GM18858 (cell line): ENCODE results near the gene RSPO4.

ENCODE experiments used
- ATAC-seq: cut with Tn5 transposase; IDR thresholded peaks from one replicate; pipeline ENCODE4 v1.9.1; 2021; ENCODE audit not compliant: unreplicated experiment

RSPO4 gene

DNA sequence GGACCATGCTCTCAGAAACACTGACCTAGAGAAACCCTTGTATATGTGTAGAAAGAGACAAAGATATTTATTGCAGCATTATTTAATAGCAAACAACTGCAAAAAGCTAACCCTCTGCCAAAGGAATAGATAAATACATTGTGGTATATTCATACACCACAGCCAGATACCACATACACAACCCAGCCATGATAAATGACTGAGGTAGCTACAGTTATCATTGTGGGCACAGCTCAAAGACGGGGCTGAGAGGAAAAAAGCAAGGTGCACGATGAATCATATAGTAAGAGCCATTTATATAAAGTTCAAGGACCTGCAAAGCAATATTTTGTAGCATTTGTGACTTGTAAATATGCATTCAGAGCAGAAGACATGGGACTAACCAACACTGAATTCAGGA is 30.8 kb downstream of the RSPO4 start:
- no peak for ATAC-seq

- no peak for ATAC-seq
Observed at GRCh38 chr20:969868-970267, 32.2 kb downstream of the RSPO4 start.

- ATAC-seq: no peak
Observed at GRCh38 chr20:967796-968742, 34.0 kb downstream of the RSPO4 start.

GRCh38 chr20:965956-966355 is 36.2 kb downstream of the RSPO4 start:
- no peak for ATAC-seq

DNA sequence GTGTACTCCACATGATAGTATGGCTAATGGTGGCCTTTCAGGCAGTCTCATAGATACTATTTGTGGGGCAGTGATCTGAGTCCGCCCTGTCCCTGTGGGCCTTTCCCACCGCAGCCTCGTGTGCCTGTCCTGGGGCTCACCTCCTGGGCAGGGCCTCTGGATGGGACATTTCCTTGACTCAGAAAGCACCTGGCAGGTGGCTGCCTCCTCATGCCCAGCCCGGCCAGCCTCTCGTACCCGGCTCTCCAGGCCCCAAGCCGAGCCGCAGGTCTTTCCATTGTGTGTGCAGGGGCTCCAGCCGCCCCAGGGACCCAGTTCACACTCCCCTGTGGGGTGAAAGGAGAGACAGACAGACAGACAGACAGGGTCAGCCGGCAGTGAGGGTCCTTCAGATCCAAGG is 38.3 kb downstream of the RSPO4 start:
- no peak for ATAC-seq

- ATAC-seq: no peak
Observed at GRCh38 chr20:962683-963082, 39.4 kb downstream of the RSPO4 start.

DNA sequence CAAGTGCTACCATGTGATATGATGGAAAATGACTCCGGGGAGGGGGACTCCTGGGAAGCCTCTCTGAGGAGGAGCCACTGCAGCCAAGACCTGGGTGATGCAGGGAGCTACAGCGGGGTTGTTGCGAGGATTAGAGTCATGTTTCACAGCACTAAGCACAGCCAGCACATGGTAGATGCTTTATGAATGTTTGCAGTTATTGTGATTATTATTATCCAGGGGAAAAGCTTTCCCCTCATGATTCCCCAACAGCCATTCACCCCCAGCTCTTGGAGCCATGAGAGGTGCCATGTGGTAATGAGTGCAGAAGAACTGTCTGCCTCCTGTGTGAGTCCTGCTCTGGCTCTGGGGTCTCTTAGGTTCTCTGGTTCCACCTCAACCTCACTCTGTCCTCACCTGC is 39.9 kb downstream of the RSPO4 start:
- ATAC-seq: no peak

DNA sequence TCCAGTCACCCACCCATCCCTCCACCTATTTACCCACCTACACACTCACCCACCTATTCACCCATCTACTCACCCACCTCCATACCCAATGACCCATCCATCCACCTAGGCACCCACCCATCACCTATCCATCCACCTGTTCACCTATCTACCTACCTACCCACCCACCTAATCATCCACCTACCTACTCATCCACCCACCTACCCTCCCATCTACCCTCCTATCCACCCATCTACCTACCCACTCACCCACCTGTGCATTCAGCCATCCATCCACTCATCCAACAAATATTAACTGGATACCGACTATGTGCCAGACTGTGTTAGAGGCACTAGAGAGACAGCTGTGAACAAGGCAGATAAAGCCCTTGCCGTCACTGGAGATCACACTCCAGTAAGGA is 40.3 kb downstream of the RSPO4 start:
- ATAC-seq: no peak

DNA sequence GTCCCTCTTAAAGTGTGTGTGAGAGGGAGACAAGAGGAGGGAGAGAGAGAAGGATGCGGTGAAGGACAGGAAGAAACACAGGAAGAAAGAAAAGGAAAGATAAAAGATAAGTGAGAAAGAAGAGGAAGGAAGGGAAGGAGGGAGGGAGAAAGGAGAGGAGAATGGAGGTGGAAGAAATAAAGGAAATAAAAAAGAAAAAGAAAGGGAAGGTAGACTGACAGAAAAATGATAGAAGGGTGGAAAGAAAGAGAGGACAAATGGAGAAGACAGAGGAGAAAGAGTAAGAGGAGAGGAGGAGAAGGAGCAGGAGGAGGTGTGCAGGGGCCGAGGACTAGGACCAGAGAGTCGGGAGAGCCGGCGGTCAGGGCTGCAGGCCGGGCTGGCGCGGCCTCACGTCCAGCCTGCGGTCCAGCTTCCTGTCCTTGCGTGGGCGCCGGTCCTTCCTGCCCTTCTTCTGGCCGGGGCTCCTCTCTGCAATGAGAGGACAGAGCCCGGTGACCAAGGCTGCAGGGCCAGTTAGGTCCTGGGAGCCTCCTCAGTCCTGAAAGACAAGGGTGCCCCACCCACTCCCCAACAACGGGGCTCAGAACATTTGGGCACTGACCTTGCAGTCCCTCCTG is 42.0 kb downstream of the RSPO4 start:
- ATAC-seq: no peak

GRCh38 chr20:958936-959815 is 42.9 kb downstream of the RSPO4 start:
- ATAC-seq: no peak

DNA sequence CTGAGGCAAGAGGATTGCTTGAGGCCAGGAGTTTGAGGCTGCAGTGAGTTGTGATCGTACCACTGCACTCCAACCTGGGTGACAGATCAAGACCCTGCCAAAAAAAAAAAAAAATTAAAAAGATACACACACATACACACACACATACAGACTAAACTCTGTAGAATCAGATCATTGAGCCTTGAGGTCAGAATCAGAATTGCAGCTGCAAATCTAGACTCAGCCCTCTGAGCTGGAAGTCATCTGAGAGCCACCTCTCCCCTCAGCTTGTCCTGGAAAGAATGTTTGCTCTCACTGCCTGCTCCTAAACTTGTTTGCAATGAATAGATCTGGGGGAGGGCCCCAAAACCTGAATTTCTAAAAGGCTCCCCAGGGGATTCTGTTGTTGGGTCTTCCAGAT is 44.6 kb downstream of the RSPO4 start:
- ATAC-seq: no peak

DNA sequence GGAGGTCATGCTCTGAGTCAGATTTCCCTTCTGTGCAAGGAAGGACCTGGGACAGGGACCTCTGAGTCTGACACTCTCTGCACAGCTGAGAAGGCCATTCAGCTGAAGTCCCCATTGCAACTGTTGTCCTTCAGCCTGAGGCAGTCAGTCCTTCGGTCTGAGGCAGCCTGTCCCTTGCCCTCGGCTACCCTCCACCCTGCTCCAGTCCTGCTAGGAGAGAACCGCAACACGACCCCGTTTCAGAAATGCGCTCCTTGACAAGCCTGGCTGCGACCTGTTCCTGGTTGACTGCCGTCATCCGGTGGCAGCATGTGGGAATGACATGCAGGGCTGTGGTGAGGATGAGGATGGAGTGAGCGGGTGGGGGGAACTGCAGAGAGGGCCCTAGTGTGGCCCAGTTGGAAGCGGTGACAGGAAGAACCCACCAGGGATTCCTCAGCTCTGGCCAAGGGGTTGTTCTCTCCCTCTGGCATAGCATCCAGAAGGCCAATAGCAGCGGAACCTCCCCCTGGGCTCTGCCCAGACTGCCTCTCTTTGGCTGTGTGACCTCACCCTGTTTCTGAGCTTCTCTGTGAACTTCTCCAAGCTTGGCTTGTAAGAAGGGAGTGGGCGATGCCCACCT is 45.7 kb downstream of the RSPO4 start:
- no peak for ATAC-seq

GRCh38 chr20:955656-956055 is 46.5 kb downstream of the RSPO4 start:
- no peak for ATAC-seq

- no peak for ATAC-seq
Observed at GRCh38 chr20:955111-955510, 47.0 kb downstream of the RSPO4 start.

- no peak for ATAC-seq
Observed at GRCh38 chr20:953742-954141, 48.4 kb downstream of the RSPO4 start.

DNA sequence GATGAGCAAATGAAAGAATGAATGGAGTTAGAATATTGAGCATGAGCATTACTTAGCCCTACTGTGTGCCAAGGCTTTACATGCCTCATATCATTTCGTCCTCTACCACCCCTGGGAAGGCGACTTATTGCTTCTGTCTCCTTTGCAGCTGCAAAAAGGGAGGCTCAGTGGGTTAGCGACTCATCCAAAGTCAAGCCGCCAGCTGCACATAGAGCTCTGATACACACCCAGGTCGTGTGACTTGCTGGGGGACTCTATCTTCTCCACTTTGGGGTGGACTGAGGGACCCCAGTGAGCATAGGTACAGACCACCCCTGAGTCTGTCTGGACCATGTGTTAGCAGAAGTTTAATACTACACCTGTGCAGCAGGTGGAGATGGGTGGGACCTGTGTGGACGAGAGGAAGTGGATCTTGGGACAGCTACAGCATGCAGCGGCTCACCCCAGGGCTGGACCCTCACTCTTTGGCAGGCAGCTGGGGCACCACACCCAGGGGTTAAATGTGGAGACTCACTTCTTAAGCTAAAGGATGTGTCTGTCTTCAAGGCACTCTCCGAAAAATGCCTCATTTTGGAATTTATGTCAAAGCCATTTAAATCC is 49.8 kb downstream of the RSPO4 start:
- no peak for ATAC-seq

- ATAC-seq: no peak
Observed at GRCh38 chr20:951384-952169, 50.5 kb downstream of the RSPO4 start.

- ATAC-seq: no peak
Observed at GRCh38 chr20:949717-950116, 52.4 kb downstream of the RSPO4 start.

GRCh38 chr20:946826-947225 is 55.3 kb downstream of the RSPO4 start:
- ATAC-seq: no peak

GRCh38 chr20:945841-946240 is 56.3 kb downstream of the RSPO4 start:
- ATAC-seq: no peak
